Measurements from ENCODE around the gene MTHFD1L.
A peak's percentile ranks its signal among the peaks of the same experiment; 100 is the strongest.
"Not testable (repeated sequence)": the region's sequence is repeated elsewhere in the genome, so short reads cannot be mapped to it uniquely, and the experiment has no call there.

Gene MTHFD1L

DNA sequence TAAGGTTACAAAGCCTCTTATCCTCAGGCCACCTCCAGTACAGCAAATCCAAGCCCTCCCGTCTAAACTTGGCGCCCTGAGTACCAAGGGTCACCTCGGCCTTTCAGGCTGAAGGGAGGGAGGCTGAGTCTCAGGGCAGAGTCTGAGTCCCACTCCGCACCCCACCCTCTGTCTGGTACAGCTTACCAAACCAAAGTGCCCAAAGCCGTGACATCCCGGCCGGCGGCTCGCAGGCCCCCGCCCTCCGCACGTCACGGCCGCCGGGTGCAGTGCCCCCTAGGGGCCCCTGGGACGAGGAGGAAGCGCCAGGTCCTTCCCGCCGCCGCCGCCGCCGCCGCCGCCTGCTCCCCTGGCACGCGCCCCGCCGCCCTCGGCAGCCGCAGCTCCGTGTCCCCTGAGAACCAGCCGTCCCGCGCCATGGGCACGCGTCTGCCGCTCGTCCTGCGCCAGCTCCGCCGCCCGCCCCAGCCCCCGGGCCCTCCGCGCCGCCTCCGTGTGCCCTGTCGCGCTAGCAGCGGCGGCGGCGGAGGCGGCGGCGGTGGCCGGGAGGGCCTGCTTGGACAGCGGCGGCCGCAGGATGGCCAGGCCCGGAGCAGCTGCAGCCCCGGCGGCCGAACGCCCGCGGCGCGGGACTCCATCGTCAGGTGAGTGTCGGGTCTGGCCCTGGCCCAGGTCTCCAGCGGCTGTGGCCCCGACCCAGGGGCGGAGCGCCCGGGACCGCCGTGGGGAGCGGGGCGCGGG, at the start of gene MTHFD1L:
MTHFD1L (plus strand) TSS at position 297 of the 741 bp plus-strand sequence; CDS start at position 418, 121 bp downstream.
- DNase-seq (ENCODE audit: low spot score), result peak; percentile 79

DNA sequence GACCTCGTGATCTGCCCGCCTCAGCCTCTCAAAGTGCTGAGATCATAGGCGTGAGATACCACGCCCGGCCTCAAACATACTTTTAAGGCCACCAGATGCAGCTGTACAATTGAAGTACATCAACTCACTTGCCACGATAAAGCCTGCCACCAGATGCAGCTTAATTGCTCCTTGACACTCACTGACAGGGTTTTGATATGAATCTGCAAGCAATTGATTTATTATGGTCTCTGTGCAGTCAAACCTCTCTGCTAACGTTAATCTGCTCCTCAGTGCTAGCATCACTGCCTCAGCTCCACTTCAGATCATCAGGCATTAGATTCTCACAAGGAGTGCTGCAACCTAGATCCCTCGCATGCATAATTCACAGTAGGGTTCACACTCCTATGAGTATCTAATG, 48.9 kb upstream of the MTHFD1L start:
- not testable (repeated sequence) for DNase-seq (ENCODE audit: low spot score)

DNA sequence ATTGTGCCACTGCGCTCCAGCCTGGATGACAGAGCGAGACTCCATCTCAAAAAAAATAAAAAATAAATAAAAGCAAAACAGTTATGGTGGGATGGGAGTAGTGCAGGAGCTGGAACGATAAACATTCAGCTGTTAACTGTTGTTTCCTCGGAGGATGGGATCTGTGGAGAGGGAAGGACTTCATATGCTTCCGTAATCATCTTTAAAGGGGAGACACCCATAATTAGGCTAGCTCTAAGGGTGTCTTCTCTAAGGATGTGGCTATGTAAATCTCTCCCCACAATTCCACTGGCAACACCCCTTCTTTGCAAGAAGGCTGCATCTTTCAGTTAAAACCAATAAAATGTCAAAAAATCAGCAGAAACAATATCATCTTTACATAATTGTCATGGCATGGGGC, 42.6 kb upstream of the MTHFD1L start:
- DNase-seq (ENCODE audit: low spot score), result no peak

DNA sequence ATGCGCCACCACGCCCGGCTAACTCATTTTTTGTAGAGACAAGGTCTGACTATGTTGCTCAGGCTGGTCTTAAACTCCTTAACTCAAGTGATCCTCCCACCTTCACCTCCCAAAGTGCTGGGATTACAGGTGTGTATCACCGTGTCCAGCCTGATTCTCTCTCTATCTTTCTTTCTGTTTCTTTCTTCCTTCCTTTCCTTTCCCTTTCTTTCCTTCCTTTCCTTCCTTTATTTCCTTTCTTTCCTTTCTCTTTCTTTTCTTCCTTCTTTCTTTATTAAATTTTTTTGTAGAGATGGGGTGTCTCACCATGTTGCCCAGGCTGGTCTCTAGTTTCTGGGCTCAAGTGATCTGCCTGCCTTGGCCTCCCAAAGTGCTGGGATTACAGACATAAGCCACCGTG, 38.7 kb upstream of the MTHFD1L start:
- DNase-seq (ENCODE audit: low spot score), result no peak

GRCh38 chr6:150828107-150828506, 37.4 kb upstream of the MTHFD1L start:
- not testable (repeated sequence) for DNase-seq (ENCODE audit: low spot score)

- DNase-seq (ENCODE audit: low spot score), result no peak
These were observed 34.9 kb upstream of the MTHFD1L start for GRCh38 chr6:150830439-150831165.

GRCh38 chr6:150831577-150831976, 33.9 kb upstream of the MTHFD1L start:
- no peak for DNase-seq (ENCODE audit: low spot score)

DNA sequence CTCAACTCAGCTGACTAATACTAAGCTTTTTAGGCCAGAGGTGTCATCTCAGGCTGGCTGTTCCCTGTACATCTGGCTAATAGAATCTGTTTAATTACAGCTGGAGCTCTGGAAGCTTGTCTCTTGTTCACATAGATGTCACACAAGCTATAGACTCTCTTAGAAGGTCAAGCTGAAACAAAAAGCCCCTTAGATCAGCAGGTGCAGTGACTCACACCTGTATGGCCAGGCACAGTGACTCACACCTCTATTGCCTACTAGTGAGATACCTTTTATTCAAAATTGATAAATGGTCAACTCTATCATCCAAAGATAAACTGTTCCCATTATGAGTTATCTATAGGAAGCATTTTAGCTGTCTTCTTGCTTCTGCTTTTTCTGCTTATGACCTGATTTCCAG, 29.9 kb upstream of the MTHFD1L start:
- DNase-seq (ENCODE audit: low spot score), result no peak

DNA sequence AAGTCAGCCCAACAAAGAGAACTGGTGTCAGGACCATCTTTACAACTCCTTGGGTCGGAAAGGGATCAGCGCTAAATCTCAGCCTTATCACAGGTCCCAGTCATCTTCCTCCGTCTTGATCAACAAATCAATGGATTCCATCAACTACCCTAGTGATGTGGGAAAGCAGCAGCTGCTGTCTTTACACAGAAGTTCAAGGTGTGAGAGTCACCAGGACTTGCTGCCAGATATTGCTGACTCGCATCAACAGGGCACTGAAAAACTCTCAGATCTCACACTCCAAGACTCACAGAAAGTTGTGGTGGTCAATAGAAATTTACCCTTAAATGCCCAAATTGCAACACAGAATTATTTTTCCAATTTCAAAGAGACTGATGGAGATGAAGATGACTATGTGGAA, 25.3 kb upstream of the MTHFD1L start:
- DNase-seq (ENCODE audit: low spot score), result no peak

DNA sequence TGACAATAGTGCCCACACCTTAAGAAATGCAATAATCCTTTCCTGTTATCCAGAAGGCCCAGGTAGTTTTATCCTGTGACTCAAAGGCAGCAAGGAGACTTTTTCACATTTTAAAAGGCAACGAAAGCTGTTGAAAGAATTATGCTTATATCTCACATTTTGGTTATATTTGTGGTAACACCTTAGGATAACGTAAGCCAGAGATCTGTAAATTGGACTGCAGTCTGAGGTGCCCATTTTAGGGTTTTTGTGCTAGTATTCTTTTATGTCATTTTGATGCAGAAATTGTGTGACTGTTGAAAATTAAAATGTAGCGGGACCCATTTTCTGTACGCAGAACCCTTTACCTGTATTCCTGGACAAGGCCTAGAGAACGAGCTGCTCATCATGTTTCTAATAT, 24.3 kb upstream of the MTHFD1L start:
- no peak for DNase-seq (ENCODE audit: low spot score)

GRCh38 chr6:150841697-150842096, 23.8 kb upstream of the MTHFD1L start:
- no peak for DNase-seq (ENCODE audit: low spot score)

DNA sequence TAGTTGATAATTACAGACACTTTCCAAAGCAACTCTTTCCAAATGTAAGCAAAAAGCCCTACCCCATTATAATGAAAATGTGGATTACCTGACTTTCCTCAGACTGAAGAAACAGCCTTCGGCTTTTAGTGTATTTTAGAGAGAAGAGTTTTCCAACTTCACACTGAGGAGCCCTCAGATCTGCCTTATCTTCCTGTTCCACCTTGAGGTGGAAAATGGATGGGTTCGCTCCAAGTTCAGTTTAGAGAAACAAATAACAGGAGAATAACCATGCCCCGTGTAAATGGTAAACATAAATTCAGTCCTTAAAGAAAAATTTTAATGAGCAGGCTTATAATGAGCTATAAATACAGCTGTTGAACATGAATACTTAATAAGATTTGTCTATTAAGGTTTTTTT, 21.1 kb upstream of the MTHFD1L start:
- DNase-seq (ENCODE audit: low spot score), result no peak

DNA sequence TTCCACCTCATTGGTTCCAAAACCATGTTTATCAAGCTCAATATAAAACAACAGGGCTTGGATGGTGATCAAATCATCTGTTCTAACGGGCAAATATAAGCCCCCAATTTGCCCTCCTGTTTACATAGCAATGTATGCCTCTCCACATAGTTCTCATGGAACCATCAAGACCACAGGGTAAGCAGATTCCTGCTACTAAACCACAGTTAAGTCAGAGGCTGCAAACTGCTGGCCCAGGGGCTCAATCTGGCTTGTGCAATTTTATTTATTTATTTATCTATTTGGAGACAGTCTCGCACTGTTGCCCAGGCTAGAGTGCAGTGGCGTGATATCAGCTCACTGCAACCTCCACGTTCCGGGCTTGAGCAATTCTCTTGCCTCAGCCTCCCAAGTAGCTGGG, 18.9 kb upstream of the MTHFD1L start:
- DNase-seq (ENCODE audit: low spot score), result no peak

DNA sequence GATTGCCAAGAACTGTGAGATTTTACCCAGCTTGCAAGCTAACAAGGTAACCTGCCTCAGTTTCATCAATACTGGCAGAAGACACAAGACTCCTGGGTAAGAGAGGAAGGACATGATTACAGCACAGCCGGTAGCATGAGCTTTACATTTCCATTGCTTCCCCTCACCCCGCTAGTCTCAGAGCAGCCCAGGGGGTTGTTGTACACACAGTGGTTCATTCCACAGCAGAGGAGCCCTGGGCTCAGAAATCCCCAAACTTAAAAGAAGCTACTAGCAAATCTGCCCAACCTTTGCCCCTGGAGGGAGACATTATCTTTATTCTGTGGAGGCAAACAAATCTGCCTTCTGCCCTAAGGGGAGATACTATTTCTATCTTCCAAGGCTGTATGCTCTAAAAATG, 17.1 kb upstream of the MTHFD1L start:
- DNase-seq (ENCODE audit: low spot score), result no peak

DNA sequence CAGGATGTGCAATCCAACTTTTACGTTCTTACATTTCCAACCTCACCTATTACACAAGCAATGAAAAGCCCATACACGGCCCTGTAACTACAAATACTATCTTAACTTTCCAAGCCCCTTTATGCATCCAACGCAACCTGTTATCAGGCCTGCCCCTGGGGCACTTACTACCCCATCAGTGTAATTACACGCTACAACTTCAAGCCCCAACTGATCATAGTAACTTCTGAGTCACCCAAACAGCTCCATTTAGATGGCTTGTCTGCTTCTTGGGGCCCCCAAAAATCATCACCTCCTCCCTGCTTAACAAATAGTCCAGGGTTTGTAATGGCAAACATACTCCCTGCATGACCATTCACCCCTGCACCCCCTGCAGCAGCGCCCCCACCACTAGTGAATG, 11.1 kb upstream of the MTHFD1L start:
- not testable (repeated sequence) for DNase-seq (ENCODE audit: low spot score)

GRCh38 chr6:150855171-150855570, 10.3 kb upstream of the MTHFD1L start:
- not testable (repeated sequence) for DNase-seq (ENCODE audit: low spot score)

- no peak for DNase-seq (ENCODE audit: low spot score)
These were observed 8.2 kb upstream of the MTHFD1L start for GRCh38 chr6:150857062-150857944.

- no peak for DNase-seq (ENCODE audit: low spot score)
These were observed 7.6 kb upstream of the MTHFD1L start for GRCh38 chr6:150857945-150858308.

DNA sequence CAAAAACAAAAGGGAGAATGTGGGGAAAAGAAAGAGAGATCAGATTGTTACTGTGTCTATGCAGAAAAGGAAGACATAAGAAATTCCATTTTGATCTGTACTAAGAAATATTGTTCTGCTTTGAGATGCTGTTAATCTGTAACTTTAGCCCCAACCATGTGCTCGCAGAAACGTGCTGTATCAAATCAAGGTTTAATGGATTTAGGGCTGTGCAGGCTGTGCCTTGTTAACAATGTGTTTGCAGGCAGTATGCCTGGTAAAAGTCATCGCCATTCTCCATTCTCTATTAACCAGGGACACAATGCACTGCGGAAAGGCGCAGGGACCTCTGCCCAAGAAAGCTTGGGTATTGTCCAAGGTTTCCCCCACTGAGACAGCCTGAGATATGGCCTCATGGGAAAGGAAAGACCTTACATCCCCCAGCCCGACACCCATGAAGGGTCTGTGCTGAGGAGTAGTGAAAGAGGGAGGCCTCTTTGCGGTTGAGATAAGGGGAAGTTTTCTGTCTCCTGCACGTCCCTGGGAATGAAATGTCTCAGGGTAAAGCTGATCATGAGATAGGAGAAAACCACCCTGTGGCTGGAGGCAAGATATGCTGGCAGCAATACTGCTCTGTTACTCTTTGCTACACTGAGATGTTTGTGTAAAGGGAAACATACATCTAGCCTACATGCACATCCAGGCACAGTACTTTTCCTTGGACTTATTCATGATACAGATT, 3.9 kb upstream of the MTHFD1L start:
- peak; percentile 27 for DNase-seq (ENCODE audit: low spot score)

- DNase-seq (ENCODE audit: low spot score), result no peak
These were observed 2.1 kb upstream of the MTHFD1L start for GRCh38 chr6:150863213-150863928.

GRCh38 chr6:150865043-150865405, 478 bp upstream of the MTHFD1L start:
- no peak for DNase-seq (ENCODE audit: low spot score)
